HepG2 (cell line): ENCODE measurements around the gene NMNAT1. TPM values are rescaled to one million over a fixed set of nuclear protein-coding genes. Genes with fewer than 3 reads are reported as not detected.
A peak's percentile ranks its signal among the peaks of the same experiment; 100 is the strongest.

Experiments used
- ATF7 ChIP-seq, 2 experiments: fragments of 450-650 bp in 1 of 2; sonication (generic) in 1 of 2; formaldehyde crosslinking in 1 of 2; IDR thresholded peaks; 2 replicates each; pipeline versions ENCODE4 v1.4.0 to v1.6.1; 2016 to 2020; ENCODE audit warnings: antibody characterized with exemption in 1 of 2, mild to moderate bottlenecking in 1 of 2, missing genetic modification reagents in 1 of 2
- MATR3 ChIP-seq: sonication (generic); formaldehyde crosslinking; IDR thresholded peaks from 2 replicates; pipeline ENCODE4 v1.4.0; 2020; ENCODE audit warnings: missing genetic modification reagents
- NONO ChIP-seq, 2 experiments: fragments of 450-650 bp in 1 of 2; sonication (generic) in 1 of 2; formaldehyde crosslinking in 1 of 2; IDR thresholded peaks in 1 of 2; conservative IDR thresholded peaks in 1 of 2; 2 replicates each; pipeline versions ENCODE4 v1.6.1 to v1.8.0; 2017 to 2022; ENCODE audit warnings: mild to moderate bottlenecking in 1 of 2, missing genetic modification reagents in 1 of 2, moderate library complexity in 1 of 2
- NR2C2 ChIP-seq: sonication (generic); formaldehyde crosslinking; IDR thresholded peaks from 2 replicates; pipeline ENCODE4 v1.4.0; 2020; ENCODE audit warnings: missing genetic modification reagents, mild to moderate bottlenecking, moderate library complexity, borderline replicate concordance
- PHF20 ChIP-seq: sonication (generic); formaldehyde crosslinking; IDR thresholded peaks from 2 replicates; pipeline ENCODE4 v1.5.0; 2020; ENCODE audit warnings: mild to moderate bottlenecking, missing genetic modification reagents
- POLR2G ChIP-seq: fragments of 200-400 bp; formaldehyde crosslinking; IDR thresholded peaks from 2 replicates; pipeline ENCODE4 v1.6.1; 2018; ENCODE audit warnings: mild to moderate bottlenecking, low read depth, low read length, moderate library complexity
- RBFOX2 ChIP-seq: fragments of 200-400 bp; formaldehyde crosslinking; IDR thresholded peaks from 2 replicates; pipeline ENCODE4 v1.6.1; 2017; ENCODE audit warnings: low read depth, mild to moderate bottlenecking, low read length
- RCOR2 ChIP-seq: IDR thresholded peaks from 2 replicates; pipeline ENCODE4 v1.6.1; 2016; ENCODE audit warnings: missing biosample characterization, missing genetic modification reagents
- RORA ChIP-seq: sonication (generic); formaldehyde crosslinking; IDR thresholded peaks from 2 replicates; pipeline ENCODE4 v1.5.0; 2020; ENCODE audit warnings: mild to moderate bottlenecking, missing genetic modification reagents, moderate library complexity
- TEAD2 ChIP-seq: sonication (generic); formaldehyde crosslinking; IDR thresholded peaks from 2 replicates; pipeline ENCODE4 v1.9.0; 2021; ENCODE audit warnings: missing genetic modification reagents
- THYN1 ChIP-seq: sonication (generic); formaldehyde crosslinking; IDR thresholded peaks from 2 replicates; pipeline ENCODE4 v1.8.1; 2023; ENCODE audit warnings: low read depth, mild to moderate bottlenecking, moderate library complexity, missing genetic modification reagents, borderline replicate concordance
- ZFX ChIP-seq: sonication (generic); formaldehyde crosslinking; IDR thresholded peaks from 2 replicates; pipeline ENCODE4 v1.4.0; 2020; ENCODE audit warnings: mild to moderate bottlenecking, low read depth, missing genetic modification reagents, moderate library complexity
- ZNF451 ChIP-seq: sonication (generic); formaldehyde crosslinking; IDR thresholded peaks from 2 replicates; pipeline ENCODE4 v1.5.0; 2020; ENCODE audit warnings: mild to moderate bottlenecking, missing genetic modification reagents
- ZNF577 ChIP-seq: sonication (generic); formaldehyde crosslinking; IDR thresholded peaks from 2 replicates; pipeline ENCODE4 v1.4.0; 2020; ENCODE audit warnings: mild to moderate bottlenecking, low read depth, missing genetic modification reagents, borderline replicate concordance
- polyA plus RNA-seq, 8 experiments: library from polyadenylated mRNA; depleted of rRNA in 3 of 8; stranded (reverse) in 7 of 8; unstranded in 1 of 8; fragments of >200 nt; fragmentation: Illumina TruSeq in 4 of 8; extraction: Trizol in 4 of 8; gene quantifications; 2 replicates each; pipeline versions ENCODE4 v1.2.1 to v1.2.3, GENCODE V29; 2011 to 2016; ENCODE audit warnings: low read depth in 4 of 8, missing spikeins in 1 of 8, mixed read lengths in 1 of 8; ENCODE audit not compliant: insufficient read depth in 1 of 8
- total RNA-seq, 5 experiments: library from RNA; depleted of rRNA; stranded (reverse); fragments of >200 nt; fragmentation: Illumina TruSeq; extraction: Trizol; gene quantifications; 2 replicates each; pipeline ENCODE4 v1.2.3, GENCODE V29; 2016; ENCODE audit warnings: low read depth in 1 of 5
- TF ChIP-seq, protein P1 (sequence below): sonication (generic); formaldehyde crosslinking; IDR thresholded peaks from 2 replicates; pipeline ENCODE4 v1.5.1; 2020; ENCODE audit warnings: mild to moderate bottlenecking, missing genetic modification reagents, moderate library complexity
- TF ChIP-seq, protein P2 (sequence below): sonication (generic); formaldehyde crosslinking; conservative IDR thresholded peaks from 2 replicates; pipeline ENCODE4 v1.5.0; 2020; ENCODE audit warnings: missing genetic modification reagents
- TF ChIP-seq, protein P3 (sequence below): sonication (generic); formaldehyde crosslinking; IDR thresholded peaks from 2 replicates; pipeline ENCODE4 v1.5.0; 2020; ENCODE audit warnings: missing genetic modification reagents
- TF ChIP-seq, protein P4 (sequence below): sonication (generic); formaldehyde crosslinking; IDR thresholded peaks from 2 replicates; pipeline ENCODE4 v1.5.1; 2020; ENCODE audit warnings: mild to moderate bottlenecking, missing genetic modification reagents

NMNAT1 gene
- total and polyA plus RNA-seq, 2 of the 13 experiments (the other 11 are each of a cell fraction or from before 2014, with no cell fraction given): 5.6 to 12.2 TPM

DNA sequence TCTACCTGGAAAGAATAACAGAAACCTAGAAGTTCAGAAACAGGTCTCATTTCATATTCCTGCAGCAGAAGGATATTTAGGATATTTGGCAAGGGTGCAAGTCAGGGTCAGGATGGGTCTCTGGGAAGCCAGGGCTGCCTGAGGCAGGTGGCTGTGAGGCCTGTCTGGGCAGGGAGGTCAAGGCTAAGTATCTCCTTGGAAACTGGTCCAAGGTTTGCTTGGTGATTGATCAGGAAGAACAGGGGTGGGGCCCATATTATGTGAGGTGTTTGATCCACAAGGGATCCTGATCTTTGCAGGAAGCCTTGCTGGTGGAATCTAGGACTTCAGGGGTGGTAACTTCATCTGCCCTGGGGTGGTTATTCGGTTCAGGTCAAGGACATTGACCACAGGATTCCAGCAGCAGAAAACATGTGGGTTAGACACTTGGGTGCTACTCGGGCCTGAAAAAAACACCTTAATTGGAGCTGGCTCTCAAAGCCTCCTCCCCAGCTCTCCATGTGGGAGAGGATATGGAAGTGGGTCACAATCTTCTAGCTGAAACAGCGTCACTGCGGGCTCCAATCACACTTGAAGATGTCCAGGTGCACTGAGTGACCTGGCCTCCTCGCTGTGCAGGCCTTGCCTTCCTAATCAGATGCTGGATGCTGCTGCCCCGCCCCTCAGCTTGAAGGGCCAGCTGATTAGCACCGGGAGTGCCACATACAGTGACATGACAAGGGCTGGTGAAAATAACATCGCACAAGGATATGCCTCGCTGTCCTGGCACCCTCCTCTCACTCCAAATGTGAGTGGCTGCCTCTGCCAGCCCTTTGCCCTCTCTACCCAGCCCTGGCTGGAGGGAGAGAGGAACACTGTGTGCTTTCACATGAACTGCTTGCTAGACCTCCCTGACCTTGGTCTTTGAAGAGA lies 41.9 kb upstream of the NMNAT1 start (continued):
- TF ChIP-seq, protein P1, sequence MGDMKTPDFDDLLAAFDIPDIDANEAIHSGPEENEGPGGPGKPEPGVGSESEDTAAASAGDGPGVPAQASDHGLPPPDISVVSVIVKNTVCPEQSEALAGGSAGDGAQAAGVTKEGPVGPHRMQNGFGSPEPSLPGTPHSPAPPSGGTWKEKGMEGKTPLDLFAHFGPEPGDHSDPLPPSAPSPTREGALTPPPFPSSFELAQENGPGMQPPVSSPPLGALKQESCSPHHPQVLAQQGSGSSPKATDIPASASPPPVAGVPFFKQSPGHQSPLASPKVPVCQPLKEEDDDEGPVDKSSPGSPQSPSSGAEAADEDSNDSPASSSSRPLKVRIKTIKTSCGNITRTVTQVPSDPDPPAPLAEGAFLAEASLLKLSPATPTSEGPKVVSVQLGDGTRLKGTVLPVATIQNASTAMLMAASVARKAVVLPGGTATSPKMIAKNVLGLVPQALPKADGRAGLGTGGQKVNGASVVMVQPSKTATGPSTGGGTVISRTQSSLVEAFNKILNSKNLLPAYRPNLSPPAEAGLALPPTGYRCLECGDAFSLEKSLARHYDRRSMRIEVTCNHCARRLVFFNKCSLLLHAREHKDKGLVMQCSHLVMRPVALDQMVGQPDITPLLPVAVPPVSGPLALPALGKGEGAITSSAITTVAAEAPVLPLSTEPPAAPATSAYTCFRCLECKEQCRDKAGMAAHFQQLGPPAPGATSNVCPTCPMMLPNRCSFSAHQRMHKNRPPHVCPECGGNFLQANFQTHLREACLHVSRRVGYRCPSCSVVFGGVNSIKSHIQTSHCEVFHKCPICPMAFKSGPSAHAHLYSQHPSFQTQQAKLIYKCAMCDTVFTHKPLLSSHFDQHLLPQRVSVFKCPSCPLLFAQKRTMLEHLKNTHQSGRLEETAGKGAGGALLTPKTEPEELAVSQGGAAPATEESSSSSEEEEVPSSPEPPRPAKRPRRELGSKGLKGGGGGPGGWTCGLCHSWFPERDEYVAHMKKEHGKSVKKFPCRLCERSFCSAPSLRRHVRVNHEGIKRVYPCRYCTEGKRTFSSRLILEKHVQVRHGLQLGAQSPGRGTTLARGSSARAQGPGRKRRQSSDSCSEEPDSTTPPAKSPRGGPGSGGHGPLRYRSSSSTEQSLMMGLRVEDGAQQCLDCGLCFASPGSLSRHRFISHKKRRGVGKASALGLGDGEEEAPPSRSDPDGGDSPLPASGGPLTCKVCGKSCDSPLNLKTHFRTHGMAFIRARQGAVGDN (CRISPR knock-in tag): peak; percentile 56
- TF ChIP-seq, protein P2, sequence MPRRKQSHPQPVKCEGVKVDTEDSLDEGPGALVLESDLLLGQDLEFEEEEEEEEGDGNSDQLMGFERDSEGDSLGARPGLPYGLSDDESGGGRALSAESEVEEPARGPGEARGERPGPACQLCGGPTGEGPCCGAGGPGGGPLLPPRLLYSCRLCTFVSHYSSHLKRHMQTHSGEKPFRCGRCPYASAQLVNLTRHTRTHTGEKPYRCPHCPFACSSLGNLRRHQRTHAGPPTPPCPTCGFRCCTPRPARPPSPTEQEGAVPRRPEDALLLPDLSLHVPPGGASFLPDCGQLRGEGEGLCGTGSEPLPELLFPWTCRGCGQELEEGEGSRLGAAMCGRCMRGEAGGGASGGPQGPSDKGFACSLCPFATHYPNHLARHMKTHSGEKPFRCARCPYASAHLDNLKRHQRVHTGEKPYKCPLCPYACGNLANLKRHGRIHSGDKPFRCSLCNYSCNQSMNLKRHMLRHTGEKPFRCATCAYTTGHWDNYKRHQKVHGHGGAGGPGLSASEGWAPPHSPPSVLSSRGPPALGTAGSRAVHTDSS (CRISPR knock-in tag): no peak
- TF ChIP-seq RCOR2 (no peak), NONO (IDR thresholded peaks at IDR 0.05) (no peak), NONO (CRISPR knock-in tag; conservative IDR thresholded peaks at IDR 0.05) (no peak), NR2C2 (CRISPR knock-in tag) (no peak), THYN1 (CRISPR knock-in tag) (no peak), RBFOX2 (no peak), PHF20 (CRISPR knock-in tag) (no peak), ZNF577 (CRISPR knock-in tag) (no peak), ZFX (0 out of 2 replicates have a peak, but pooled peaks have one; percentile 27), ATF7 (IDR thresholded peaks at IDR 0.05) (no peak), ATF7 (CRISPR knock-in tag; IDR thresholded peaks at IDR 0.05) (no peak), TEAD2 (CRISPR knock-in tag) (no peak), MATR3 (no peak), RORA (CRISPR knock-in tag) (no peak), POLR2G (no peak), ZNF451 (no peak)
- TF ChIP-seq, protein P3, sequence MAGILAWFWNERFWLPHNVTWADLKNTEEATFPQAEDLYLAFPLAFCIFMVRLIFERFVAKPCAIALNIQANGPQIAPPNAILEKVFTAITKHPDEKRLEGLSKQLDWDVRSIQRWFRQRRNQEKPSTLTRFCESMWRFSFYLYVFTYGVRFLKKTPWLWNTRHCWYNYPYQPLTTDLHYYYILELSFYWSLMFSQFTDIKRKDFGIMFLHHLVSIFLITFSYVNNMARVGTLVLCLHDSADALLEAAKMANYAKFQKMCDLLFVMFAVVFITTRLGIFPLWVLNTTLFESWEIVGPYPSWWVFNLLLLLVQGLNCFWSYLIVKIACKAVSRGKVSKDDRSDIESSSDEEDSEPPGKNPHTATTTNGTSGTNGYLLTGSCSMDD (CRISPR knock-in tag): no peak
- TF ChIP-seq, protein P4, sequence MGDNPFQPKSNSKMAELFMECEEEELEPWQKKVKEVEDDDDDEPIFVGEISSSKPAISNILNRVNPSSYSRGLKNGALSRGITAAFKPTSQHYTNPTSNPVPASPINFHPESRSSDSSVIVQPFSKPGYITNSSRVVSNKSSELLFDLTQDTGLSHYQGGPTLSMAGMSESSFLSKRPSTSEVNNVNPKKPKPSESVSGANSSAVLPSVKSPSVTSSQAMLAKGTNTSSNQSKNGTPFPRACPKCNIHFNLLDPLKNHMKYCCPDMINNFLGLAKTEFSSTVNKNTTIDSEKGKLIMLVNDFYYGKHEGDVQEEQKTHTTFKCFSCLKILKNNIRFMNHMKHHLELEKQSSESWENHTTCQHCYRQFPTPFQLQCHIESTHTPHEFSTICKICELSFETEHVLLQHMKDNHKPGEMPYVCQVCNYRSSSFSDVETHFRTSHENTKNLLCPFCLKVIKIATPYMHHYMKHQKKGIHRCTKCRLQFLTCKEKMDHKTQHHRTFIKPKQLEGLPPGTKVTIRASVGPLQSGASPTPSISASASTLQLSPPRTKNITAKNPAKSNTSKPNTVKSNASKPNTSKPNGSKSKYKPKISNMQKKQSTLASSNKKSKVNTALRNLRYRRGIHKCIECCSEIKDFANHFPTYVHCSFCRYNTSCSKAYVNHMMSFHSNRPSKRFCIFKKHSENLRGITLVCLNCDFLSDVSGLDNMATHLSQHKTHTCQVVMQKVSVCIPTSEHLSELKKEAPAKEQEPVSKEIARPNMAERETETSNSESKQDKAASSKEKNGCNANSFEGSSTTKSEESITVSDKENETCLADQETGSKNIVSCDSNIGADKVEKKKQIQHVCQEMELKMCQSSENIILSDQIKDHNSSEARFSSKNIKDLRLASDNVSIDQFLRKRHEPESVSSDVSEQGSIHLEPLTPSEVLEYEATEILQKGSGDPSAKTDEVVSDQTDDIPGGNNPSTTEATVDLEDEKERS (CRISPR knock-in tag): no peak
